CD14-positive monocyte (primary cell): ENCODE results near the gene RHOBTB1. TPM values are rescaled to one million over a fixed set of nuclear protein-coding genes. Genes with fewer than 3 reads are reported as not detected.

Experiments
- DNase-seq, 3 donors: peaks; one replicate each; pipeline ENCODE4 v3.0.0-alpha.2; 2011 to 2022
- H2AFZ ChIP-seq: 2 replicates; pipeline ENCODE4 v1.6.0; 2012; ENCODE audit warnings: mild to moderate bottlenecking, low read depth, low read length, inconsistent platforms; ENCODE audit not compliant: insufficient read depth, poor library complexity, severe bottlenecking
- H3K27ac ChIP-seq, 2 donors: 1 replicate in 1 of 2; 2 replicates in 1 of 2; pipeline ENCODE4 v1.5.1; 2012 to 2013; ENCODE audit warnings: low read length in 2 of 2, control low read depth in 1 of 2, inconsistent platforms in 1 of 2, low read depth in 1 of 2, mild to moderate bottlenecking in 1 of 2
- H3K27me3 ChIP-seq, 2 donors: one replicate each; pipeline versions ENCODE4 v1.6.0 to v1.6.1; 2011 to 2013; ENCODE audit warnings: low read length in 2 of 2; ENCODE audit not compliant: control insufficient read depth in 2 of 2, insufficient read depth in 2 of 2
- H3K36me3 ChIP-seq, 2 donors: replicated peaks in 1 of 2; 1 replicate in 1 of 2; 2 replicates in 1 of 2; pipeline versions ENCODE4 v1.5.1 to v1.6.1; 2012 to 2013; ENCODE audit warnings: low read length in 2 of 2, control low read depth in 1 of 2, inconsistent platforms in 1 of 2, mild to moderate bottlenecking in 1 of 2; ENCODE audit not compliant: insufficient read depth in 2 of 2, control insufficient read depth in 1 of 2
- H3K4me1 ChIP-seq, 2 donors: 1 replicate in 1 of 2; 2 replicates in 1 of 2; pipeline versions ENCODE4 v1.5.1 to v1.6.1; 2012 to 2013; ENCODE audit warnings: low read length in 2 of 2, control low read depth in 1 of 2, inconsistent platforms in 1 of 2, mild to moderate bottlenecking in 1 of 2, moderate library complexity in 1 of 2; ENCODE audit not compliant: insufficient read depth in 2 of 2, control insufficient read depth in 1 of 2
- H3K4me2 ChIP-seq: replicated peaks from 2 replicates; pipeline ENCODE3; 2012; ENCODE audit warnings: low read length, moderate library complexity, mild to moderate bottlenecking; ENCODE audit not compliant: poor library complexity, severe bottlenecking; ENCODE audit errors: extremely low read depth
- H3K4me3 ChIP-seq, 3 experiments: fragments of 200-600 bp in 1 of 3; sonication (generic) in 1 of 3; replicated peaks in 1 of 3; 1 replicate in 2 of 3; 2 replicates in 1 of 3; pipeline ENCODE4 v1.5.1; 2011 to 2013; ENCODE audit warnings: low read length in 3 of 3, mild to moderate bottlenecking in 3 of 3, control low read depth in 2 of 3, low read depth in 2 of 3, inconsistent platforms in 1 of 3, moderate library complexity in 1 of 3
- H3K79me2 ChIP-seq: 2 replicates; pipeline ENCODE4 v1.6.0; 2012; ENCODE audit warnings: mild to moderate bottlenecking, control low read depth, inconsistent platforms, low read length, moderate library complexity; ENCODE audit not compliant: insufficient read depth
- H3K9ac ChIP-seq: 2 replicates; pipeline ENCODE4 v1.6.0; 2017; ENCODE audit warnings: low read length, mild to moderate bottlenecking; ENCODE audit not compliant: insufficient read depth, poor library complexity, severe bottlenecking
- H3K9me3 ChIP-seq, 2 donors: replicated peaks in 1 of 2; 1 replicate in 1 of 2; 2 replicates in 1 of 2; pipeline versions ENCODE4 v1.5.1 to v1.6.1; 2012 to 2013; ENCODE audit warnings: low read length in 2 of 2, control low read depth in 1 of 2; ENCODE audit not compliant: control insufficient read depth in 1 of 2, insufficient read depth in 1 of 2
- H4K20me1 ChIP-seq: 2 replicates; pipeline ENCODE4 v1.6.0; 2012; ENCODE audit warnings: mild to moderate bottlenecking, low read length, control low read depth, moderate library complexity; ENCODE audit not compliant: insufficient read depth
- H3K27ac Mint-ChIP-seq, 7 donors: one replicate each; pipeline ENCODE4 v1.8.0; 2020; ENCODE audit warnings: mild to moderate bottlenecking in 7 of 7, mixed read lengths in 7 of 7, moderate library complexity in 6 of 7, inconsistent platforms in 2 of 7
- H3K27me3 Mint-ChIP-seq, 3 donors: one replicate each; pipeline ENCODE4 v1.8.0; 2021 to 2022; ENCODE audit warnings: low read depth in 3 of 3, mild to moderate bottlenecking in 3 of 3, mixed read lengths in 3 of 3, moderate library complexity in 3 of 3, inconsistent platforms in 1 of 3
- H3K36me3 Mint-ChIP-seq, 2 donors: one replicate each; pipeline ENCODE4 v1.8.0; 2020; ENCODE audit warnings: mixed read lengths in 2 of 2, inconsistent platforms in 1 of 2, mild to moderate bottlenecking in 1 of 2
- H3K4me1 Mint-ChIP-seq: one replicate; pipeline ENCODE4 v1.8.0; 2020; ENCODE audit warnings: mild to moderate bottlenecking, mixed read lengths
- H3K4me3 Mint-ChIP-seq, 2 donors: one replicate each; pipeline ENCODE4 v1.8.0; 2020; ENCODE audit warnings: mild to moderate bottlenecking in 2 of 2, mixed read lengths in 2 of 2, moderate library complexity in 1 of 2
- H3K9me3 Mint-ChIP-seq, 7 donors: one replicate each; pipeline ENCODE4 v1.8.0; 2020 to 2022; ENCODE audit warnings: mixed read lengths in 7 of 7, mild to moderate bottlenecking in 6 of 7, moderate library complexity in 6 of 7, inconsistent platforms in 2 of 7
- CTCF ChIP-seq: fragments of 200-600 bp; IDR thresholded peaks from one replicate; pipeline ENCODE4 v1.8.0; 2022; ENCODE audit warnings: antibody characterized with exemption, mild to moderate bottlenecking
- WGBS: methylation state at CpG from one replicate; pipeline ENCODE4 v1.1.5; 2013; ENCODE audit warnings: missing lambda C conversion rate; ENCODE audit not compliant: insufficient coverage; 5-methylcytosine and 5-hydroxymethylcytosine counted together
- intact Hi-C, 2 donors: fragments of 100-400 bp; cut with micrococcal nuclease; formaldehyde crosslinking; loops; one replicate each; pipeline versions ENCODE4 v1.15.0 to v1.15.1; 2023
- polyA plus RNA-seq, 3 donors: library from polyadenylated mRNA; depleted of rRNA in 1 of 3; unstranded in 2 of 3; stranded (reverse) in 1 of 3; fragments of 300-500 nt in 2 of 3; fragments of >200 nt in 1 of 3; fragmentation: Illumina TruSeq in 2 of 3; gene quantifications; 1 replicate in 2 of 3; 2 replicates in 1 of 3; pipeline ENCODE4 v1.2.3, GENCODE V29; 2012 to 2021

Gene RHOBTB1
- polyA plus RNA-seq, 3 donors = 0.41 to 0.96 (median 0.62) TPM

GRCh38 chr10:60870416-60870728 is 73.6 kb downstream of the RHOBTB1 start:
- Histone ChIP-seq H3K27ac (no peak overlapping the region), H3K4me3 (no peak overlapping the region), H3K4me2 (no peak overlapping the region), H2AFZ (no peak overlapping the region), H3K9ac (no peak overlapping the region), H4K20me1 (no peaks in the 10 kb centered on the region), H3K27me3 (no peaks in the 10 kb centered on the region), H3K36me3 (no peaks in the 10 kb centered on the region), H3K4me1 (no peaks in the 10 kb centered on the region), H3K9me3 (no peaks in the 10 kb centered on the region), H3K79me2 (no peaks in the 10 kb centered on the region)
- no peak for TF ChIP-seq CTCF
- no peaks in the 10 kb centered on the region for H3K36me3 Mint-ChIP-seq
- DNase-seq = no peak
- H3K4me1 Mint-ChIP-seq = no peaks in the 10 kb centered on the region
- no CpG with 5 or more reads among the region's 2 CpGs for WGBS
- H3K4me3 Mint-ChIP-seq = no peak overlapping the region
- peaks cover 0 to 3% (median 0%) of the 10 kb centered on the region in 3 donors for H3K27me3 Mint-ChIP-seq
- intact Hi-C loops = no loop called here
- H3K27ac Mint-ChIP-seq = no peak overlapping the region
- no peaks in the 10 kb centered on the region for H3K9me3 Mint-ChIP-seq

GRCh38 chr10:60869652-60870415 is 74.2 kb downstream of the RHOBTB1 start:
- H3K27me3 ChIP-seq = no peaks in the 10 kb centered on the region
- H3K9ac ChIP-seq = no peak overlapping the region
- H3K27ac ChIP-seq = no peak overlapping the region
- no peaks in the 10 kb centered on the region for H3K9me3 ChIP-seq
- H3K27me3 Mint-ChIP-seq = peaks cover 0 to 3% (median 0%) of the 10 kb centered on the region in 3 donors
- peaks cover 0 to 1% (median 0%) of the 10 kb centered on the region in 7 donors for H3K9me3 Mint-ChIP-seq
- intact Hi-C loops = no loop called here
- H3K79me2 ChIP-seq = no peaks in the 10 kb centered on the region
- H3K27ac Mint-ChIP-seq = no peak overlapping the region
- no peak overlapping the region for H3K4me3 Mint-ChIP-seq
- H3K4me1 Mint-ChIP-seq = no peaks in the 10 kb centered on the region
- no peaks in the 10 kb centered on the region for H3K36me3 ChIP-seq
- no peaks in the 10 kb centered on the region for H4K20me1 ChIP-seq
- H3K4me1 ChIP-seq = no peaks in the 10 kb centered on the region
- DNase-seq = no peak
- 98% methylated on average over 4 of the region's 6 CpGs for WGBS
- H2AFZ ChIP-seq = no peak overlapping the region
- TF ChIP-seq CTCF = no peak
- no peak overlapping the region for H3K4me3 ChIP-seq
- no peak overlapping the region for H3K4me2 ChIP-seq
- no peaks in the 10 kb centered on the region for H3K36me3 Mint-ChIP-seq
